ENCODE results near the gene SLC12A4. TPM values are rescaled to one million over a fixed set of nuclear protein-coding genes. Genes with fewer than 3 reads are reported as not detected.
A peak's percentile ranks its signal among the peaks of the same experiment; 100 is the strongest.
"Not testable (repeated sequence)": the region's sequence is repeated elsewhere in the genome, so short reads cannot be mapped to it uniquely, and the experiment has no call there.

The SLC12A4 gene
- total and polyA plus RNA-seq, 9 donors, result 27.7 to 85.6 (median 48.7) TPM

DNA sequence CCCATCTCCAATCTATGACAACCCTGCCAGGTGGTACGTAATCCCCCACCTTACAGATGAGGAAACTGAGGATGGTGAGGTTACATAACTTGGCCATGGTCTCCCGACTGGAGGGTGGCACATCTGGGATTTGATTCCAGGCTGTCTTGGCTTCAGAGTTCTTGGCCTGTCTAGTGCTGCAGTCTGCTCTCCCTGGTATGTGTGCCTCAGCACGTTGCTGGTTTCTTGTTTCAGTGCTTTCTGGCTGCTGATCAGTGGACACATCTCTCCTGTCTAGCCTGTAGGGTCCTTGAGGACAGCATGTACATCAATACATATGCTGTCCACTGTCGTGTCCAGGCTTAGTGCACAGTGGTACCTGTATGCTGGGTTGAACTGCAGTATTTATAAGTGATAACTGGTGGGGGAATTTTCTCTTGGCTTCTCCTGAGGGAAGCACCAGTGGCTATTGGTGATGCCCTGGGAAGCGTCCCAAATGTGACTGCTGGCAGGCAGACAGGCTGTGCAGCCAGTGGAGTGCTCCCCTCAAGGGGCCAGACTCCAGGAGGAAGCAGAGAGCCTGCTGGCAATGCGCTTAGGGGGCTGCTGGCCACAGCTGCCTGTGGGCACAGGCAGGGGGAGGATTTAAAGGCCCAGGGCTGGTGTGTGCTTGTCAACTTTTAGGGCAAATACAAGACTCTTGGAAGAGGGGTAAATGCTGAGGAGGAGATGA, 51.1 kb downstream of the SLC12A4 start:
- WGBS, 3 donors, result 35 to 53% (median 37%) methylated on average over 6 of the region's 6 CpGs
- TF ChIP-seq, protein P1, sequence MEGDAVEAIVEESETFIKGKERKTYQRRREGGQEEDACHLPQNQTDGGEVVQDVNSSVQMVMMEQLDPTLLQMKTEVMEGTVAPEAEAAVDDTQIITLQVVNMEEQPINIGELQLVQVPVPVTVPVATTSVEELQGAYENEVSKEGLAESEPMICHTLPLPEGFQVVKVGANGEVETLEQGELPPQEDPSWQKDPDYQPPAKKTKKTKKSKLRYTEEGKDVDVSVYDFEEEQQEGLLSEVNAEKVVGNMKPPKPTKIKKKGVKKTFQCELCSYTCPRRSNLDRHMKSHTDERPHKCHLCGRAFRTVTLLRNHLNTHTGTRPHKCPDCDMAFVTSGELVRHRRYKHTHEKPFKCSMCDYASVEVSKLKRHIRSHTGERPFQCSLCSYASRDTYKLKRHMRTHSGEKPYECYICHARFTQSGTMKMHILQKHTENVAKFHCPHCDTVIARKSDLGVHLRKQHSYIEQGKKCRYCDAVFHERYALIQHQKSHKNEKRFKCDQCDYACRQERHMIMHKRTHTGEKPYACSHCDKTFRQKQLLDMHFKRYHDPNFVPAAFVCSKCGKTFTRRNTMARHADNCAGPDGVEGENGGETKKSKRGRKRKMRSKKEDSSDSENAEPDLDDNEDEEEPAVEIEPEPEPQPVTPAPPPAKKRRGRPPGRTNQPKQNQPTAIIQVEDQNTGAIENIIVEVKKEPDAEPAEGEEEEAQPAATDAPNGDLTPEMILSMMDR (IDR thresholded peaks at IDR 0.05), result no peak
- no peak for TF ChIP-seq POLR2A (IDR thresholded peaks at IDR 0.05)
- TF ChIP-seq EP300 (IDR thresholded peaks at IDR 0.05), result no peak
- H3K27me3 ChIP-seq, result no peaks in the 10 kb centered on the region
- no peaks in the 10 kb centered on the region for H3K9me3 ChIP-seq
- H3K27ac ChIP-seq, result no peak overlapping the region
- H3K4me3 ChIP-seq, result no peak overlapping the region
- H3K36me3 ChIP-seq, result no peaks in the 10 kb centered on the region
- DNase-seq, result peak in 1 of 5 donors; percentile 60
- intact Hi-C loops (cut with DNase I), result no loop called here
- peaks cover 6% of the 10 kb centered on the region for H3K4me1 ChIP-seq (ENCODE audit: insufficient read depth)

DNA sequence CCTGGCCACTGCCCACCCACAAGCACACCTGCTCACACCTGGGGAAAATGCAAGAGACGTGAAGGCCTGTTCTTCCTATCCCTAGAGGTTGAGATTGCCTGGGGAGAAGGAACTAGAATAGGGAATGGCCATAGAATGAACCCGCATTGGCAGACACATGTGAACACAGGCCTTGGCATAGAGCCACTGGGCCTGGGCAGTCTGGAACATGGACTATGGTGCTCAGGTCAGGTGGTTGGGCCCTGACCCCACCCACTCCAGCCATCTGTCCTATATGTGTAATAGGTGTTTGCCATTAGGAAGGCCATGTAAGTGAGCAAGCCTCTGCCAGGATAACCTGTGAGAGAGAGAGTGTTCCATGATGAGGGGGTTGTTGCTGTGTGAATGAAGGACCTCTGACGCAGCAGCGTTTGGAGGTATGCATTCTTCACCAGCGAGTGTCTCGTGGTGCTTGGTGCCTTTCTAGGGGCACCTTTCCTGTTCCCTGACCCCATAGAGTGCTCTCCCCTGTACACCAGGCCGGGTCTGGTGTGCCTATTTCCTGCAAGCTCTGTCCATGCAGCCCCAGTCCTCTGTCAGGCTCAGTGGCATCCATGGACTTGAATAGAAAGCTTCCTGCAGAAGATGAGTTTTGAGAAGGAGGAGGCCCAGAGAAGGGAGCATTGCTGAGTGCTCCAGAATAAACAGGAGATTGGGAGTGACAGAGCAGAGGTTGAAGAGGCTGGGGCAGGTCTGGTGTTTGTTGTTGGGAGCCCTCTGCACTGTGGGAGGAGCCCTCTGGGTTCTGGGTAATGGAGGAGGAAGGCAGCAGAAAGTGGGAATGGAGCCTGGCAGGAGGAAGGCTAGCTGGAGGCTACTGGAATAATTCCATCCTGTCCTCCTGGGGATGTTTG, 52.4 kb downstream of the SLC12A4 start:
- H3K27ac ChIP-seq, result no peak overlapping the region
- no peaks in the 10 kb centered on the region for H3K36me3 ChIP-seq
- TF ChIP-seq EP300 (IDR thresholded peaks at IDR 0.05) (no peak), POLR2A (IDR thresholded peaks at IDR 0.05) (no peak)
- TF ChIP-seq, protein P1 (IDR thresholded peaks at IDR 0.05), result no peak
- WGBS, 3 donors, result 73 to 75% (median 74%) methylated on average over 7 of the region's 7 CpGs
- DNase-seq, result no peak
- intact Hi-C loops (cut with DNase I), result no loop called here
- H3K4me1 ChIP-seq (ENCODE audit: insufficient read depth), result peaks cover 6% of the 10 kb centered on the region
- no peaks in the 10 kb centered on the region for H3K9me3 ChIP-seq
- H3K4me3 ChIP-seq, result no peak overlapping the region
- H3K27me3 ChIP-seq, result no peaks in the 10 kb centered on the region

DNA sequence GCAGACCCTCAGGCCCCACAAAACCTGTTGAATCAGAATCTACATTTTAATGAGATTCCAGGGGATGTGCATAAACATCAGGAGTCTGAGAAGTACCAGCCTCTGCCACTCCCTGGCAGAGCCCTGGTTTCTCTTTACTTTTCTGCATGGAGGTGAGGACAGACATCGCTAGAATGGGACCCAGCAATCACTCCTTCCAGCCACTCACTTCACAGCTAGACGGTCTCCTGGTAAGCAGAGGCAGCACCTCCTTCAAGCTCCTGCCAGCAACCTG, 53.0 kb downstream of the SLC12A4 start:
- intact Hi-C loops (cut with DNase I); H3K36me3 ChIP-seq; H3K4me3 ChIP-seq; DNase-seq; H3K4me1 ChIP-seq (ENCODE audit: insufficient read depth); H3K27ac ChIP-seq; H3K27me3 ChIP-seq; H3K9me3 ChIP-seq: not testable (repeated sequence)
- WGBS, 3 donors, result 78% methylated on average over 1 to 2 of the region's 2 CpGs

DNA sequence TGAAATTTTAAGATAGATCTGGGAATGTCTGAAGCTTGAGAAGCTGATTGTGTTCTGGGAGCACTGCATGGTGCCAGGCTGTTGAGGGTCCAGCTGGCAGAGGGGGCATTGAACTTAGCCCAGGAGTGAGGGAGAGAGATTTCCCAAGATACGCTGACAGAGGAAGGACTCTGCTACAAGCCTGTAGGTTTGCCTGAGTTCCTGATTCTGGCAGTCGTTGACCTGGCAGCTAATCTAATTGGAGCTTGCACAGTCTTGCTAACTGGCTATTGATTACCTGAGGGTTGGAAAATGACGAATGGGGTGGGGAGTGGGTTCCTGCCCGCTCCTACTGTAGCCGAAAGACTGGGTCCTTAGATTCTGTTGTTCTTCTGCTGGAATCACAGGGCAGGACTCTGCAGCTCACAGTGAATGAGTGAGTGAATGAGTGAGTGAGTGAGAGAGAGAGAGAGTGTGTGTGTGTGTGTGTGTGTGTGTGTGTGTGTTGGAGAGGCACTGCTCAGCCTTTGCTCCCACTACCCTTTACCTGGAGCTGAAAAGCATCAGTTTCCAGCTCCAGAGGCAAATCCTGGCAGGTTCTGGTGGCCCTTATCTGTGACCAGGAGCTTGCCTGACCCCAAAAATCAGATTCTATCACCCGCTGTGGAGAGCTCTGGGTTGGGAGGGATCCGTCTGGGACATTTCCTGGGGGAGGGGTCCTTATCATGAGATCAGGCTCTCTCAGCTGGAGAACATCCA, 53.5 kb downstream of the SLC12A4 start:
- no peak overlapping the region for H3K4me3 ChIP-seq
- TF ChIP-seq EP300 (IDR thresholded peaks at IDR 0.05), result no peak
- no peak for TF ChIP-seq POLR2A (IDR thresholded peaks at IDR 0.05)
- TF ChIP-seq, protein P1 (IDR thresholded peaks at IDR 0.05), result no peak
- H3K27me3 ChIP-seq, result no peaks in the 10 kb centered on the region
- H3K9me3 ChIP-seq, result no peaks in the 10 kb centered on the region
- WGBS, 3 donors, result 74 to 78% (median 74%) methylated on average over 7 of the region's 7 CpGs
- H3K36me3 ChIP-seq, result no peaks in the 10 kb centered on the region
- DNase-seq, result no peak
- peaks cover 6% of the 10 kb centered on the region for H3K4me1 ChIP-seq (ENCODE audit: insufficient read depth)
- no peak overlapping the region for H3K27ac ChIP-seq
- intact Hi-C loops (cut with DNase I), result no loop called here
